ENCODE measurements around the gene NDUFA7.
"Not testable (repeated sequence)": the region's sequence is repeated elsewhere in the genome, so short reads cannot be mapped to it uniquely, and the experiment has no call there.

The NDUFA7 gene

GRCh38 chr19:8306235-8307054, 14.7 kb downstream of the NDUFA7 start:
- TF ChIP-seq, protein P1, sequence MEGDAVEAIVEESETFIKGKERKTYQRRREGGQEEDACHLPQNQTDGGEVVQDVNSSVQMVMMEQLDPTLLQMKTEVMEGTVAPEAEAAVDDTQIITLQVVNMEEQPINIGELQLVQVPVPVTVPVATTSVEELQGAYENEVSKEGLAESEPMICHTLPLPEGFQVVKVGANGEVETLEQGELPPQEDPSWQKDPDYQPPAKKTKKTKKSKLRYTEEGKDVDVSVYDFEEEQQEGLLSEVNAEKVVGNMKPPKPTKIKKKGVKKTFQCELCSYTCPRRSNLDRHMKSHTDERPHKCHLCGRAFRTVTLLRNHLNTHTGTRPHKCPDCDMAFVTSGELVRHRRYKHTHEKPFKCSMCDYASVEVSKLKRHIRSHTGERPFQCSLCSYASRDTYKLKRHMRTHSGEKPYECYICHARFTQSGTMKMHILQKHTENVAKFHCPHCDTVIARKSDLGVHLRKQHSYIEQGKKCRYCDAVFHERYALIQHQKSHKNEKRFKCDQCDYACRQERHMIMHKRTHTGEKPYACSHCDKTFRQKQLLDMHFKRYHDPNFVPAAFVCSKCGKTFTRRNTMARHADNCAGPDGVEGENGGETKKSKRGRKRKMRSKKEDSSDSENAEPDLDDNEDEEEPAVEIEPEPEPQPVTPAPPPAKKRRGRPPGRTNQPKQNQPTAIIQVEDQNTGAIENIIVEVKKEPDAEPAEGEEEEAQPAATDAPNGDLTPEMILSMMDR (IDR thresholded peaks at IDR 0.05; ENCODE audit: low read depth, low read length): no peak
- peaks cover 3% of the 10 kb centered on the region; the same call in 1 of the 2 replicates for H3K4me1 ChIP-seq
- H3K9me3 ChIP-seq: no peaks in the 10 kb centered on the region
- H3K27me3 ChIP-seq: no peaks in the 10 kb centered on the region
- peak; percentile 8 for DNase-seq
- peak overlapping the region; percentile 97 for H3K4me3 ChIP-seq (ENCODE audit: low read depth, low read length)
- peaks cover 44% of the 10 kb centered on the region for H3K36me3 ChIP-seq

GRCh38 chr19:8305798-8306197, 15.4 kb downstream of the NDUFA7 start:
- DNase-seq: peak; percentile 2
- H3K36me3 ChIP-seq: peaks cover 38% of the 10 kb centered on the region
- no peak overlapping the region for H3K4me3 ChIP-seq (ENCODE audit: low read depth, low read length)
- H3K9me3 ChIP-seq: no peaks in the 10 kb centered on the region
- TF ChIP-seq, protein P1 (IDR thresholded peaks at IDR 0.05; ENCODE audit: low read depth, low read length): no peak
- no peaks in the 10 kb centered on the region for H3K27me3 ChIP-seq
- H3K4me1 ChIP-seq: peaks cover 3% of the 10 kb centered on the region; the same call in 1 of the 2 replicates

- Histone ChIP-seq H3K27me3 (no peaks in the 10 kb centered on the region), H3K9me3 (no peaks in the 10 kb centered on the region)
- TF ChIP-seq, protein P1 (IDR thresholded peaks at IDR 0.05; ENCODE audit: low read depth, low read length): no peak
Measured at GRCh38 chr19:8304841-8305621, 16.1 kb downstream of the NDUFA7 start.

DNA sequence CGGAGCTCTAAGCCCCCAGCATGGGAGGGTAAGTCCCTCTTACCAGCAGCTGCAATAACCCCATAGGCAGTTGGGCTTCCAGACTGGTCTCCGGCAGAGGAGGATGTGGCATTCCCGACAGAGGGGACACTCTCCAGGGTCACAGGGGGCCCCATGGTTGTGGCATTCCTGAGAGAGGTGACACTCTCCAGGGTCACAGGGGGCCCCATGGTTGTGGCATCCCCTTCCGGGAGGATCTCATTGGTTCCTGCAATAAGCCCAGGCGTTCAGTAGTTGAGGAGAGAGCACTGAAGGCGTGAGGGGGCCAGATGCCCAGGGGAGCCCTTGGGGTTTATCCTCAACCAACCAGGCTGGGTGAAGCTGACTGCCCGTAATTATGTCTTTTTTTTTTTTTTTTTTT, 18.4 kb downstream of the NDUFA7 start:
- peaks cover 3% of the 10 kb centered on the region; the same call in 1 of the 2 replicates for H3K4me1 ChIP-seq
- no peak overlapping the region for H3K4me3 ChIP-seq (ENCODE audit: low read depth, low read length)
- DNase-seq: no peak
- H3K9me3 ChIP-seq: no peaks in the 10 kb centered on the region
- peaks cover 37% of the 10 kb centered on the region for H3K36me3 ChIP-seq
- TF ChIP-seq, protein P1 (IDR thresholded peaks at IDR 0.05; ENCODE audit: low read depth, low read length): no peak
- H3K27me3 ChIP-seq: no peaks in the 10 kb centered on the region

More at GRCh38 chr19:8304841-8305621, 16.1 kb downstream of the NDUFA7 start:
- no peak overlapping the region for H3K4me3 ChIP-seq (ENCODE audit: low read depth, low read length)
- peak; percentile 82 for DNase-seq
- H3K4me1 ChIP-seq: peaks cover 3% of the 10 kb centered on the region; the same call in 1 of the 2 replicates
- H3K36me3 ChIP-seq: peaks cover 37% of the 10 kb centered on the region

- DNase-seq: peak; percentile 29
- Histone ChIP-seq H3K9me3 (no peaks in the 10 kb centered on the region), H3K36me3 (peaks cover 37% of the 10 kb centered on the region), H3K4me1 (peaks cover 3% of the 10 kb centered on the region; the same call in 1 of the 2 replicates), H3K27me3 (no peaks in the 10 kb centered on the region), H3K4me3 (ENCODE audit: low read depth, low read length) (no peak overlapping the region)
- TF ChIP-seq, protein P1 (IDR thresholded peaks at IDR 0.05; ENCODE audit: low read depth, low read length): no peak
Measured at GRCh38 chr19:8302357-8302691, 18.9 kb downstream of the NDUFA7 start.

GRCh38 chr19:8291337-8291736, 29.8 kb downstream of the NDUFA7 start:
- not testable (repeated sequence) for H3K9me3 ChIP-seq; H3K27me3 ChIP-seq; H3K36me3 ChIP-seq; H3K4me3 ChIP-seq (ENCODE audit: low read depth, low read length); DNase-seq; H3K4me1 ChIP-seq

DNA sequence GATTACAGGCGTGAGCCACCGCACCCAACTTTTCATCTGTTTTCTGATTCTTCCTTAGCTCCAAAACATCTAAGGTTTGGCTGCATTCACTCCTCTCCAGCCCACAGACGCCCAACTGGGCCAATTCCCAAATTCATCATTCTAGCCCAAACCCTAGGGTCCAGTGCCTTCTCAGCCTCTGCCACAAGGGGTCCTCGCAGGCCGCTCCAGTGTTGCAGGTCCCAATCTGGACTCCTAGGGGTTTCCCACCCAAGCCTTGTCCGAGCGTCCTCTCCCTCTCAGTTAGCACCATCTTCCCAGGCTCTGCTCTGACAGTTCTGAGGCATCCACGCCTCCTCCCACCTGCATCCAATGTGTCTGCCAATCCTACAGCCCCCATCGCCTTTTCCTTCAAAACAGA, 44.7 kb downstream of the NDUFA7 start:
- not testable (repeated sequence) for H3K4me3 ChIP-seq (ENCODE audit: low read depth, low read length); H3K9me3 ChIP-seq; H3K4me1 ChIP-seq; H3K27me3 ChIP-seq; DNase-seq; H3K36me3 ChIP-seq
